Measurements from ENCODE around the gene RPS21.

RPS21 gene

GRCh38 chr20:62354031-62354808, 32.7 kb upstream of the RPS21 start:
- DNase-seq: no peak

GRCh38 chr20:62354811-62355341, 32.0 kb upstream of the RPS21 start:
- DNase-seq: no peak

DNA sequence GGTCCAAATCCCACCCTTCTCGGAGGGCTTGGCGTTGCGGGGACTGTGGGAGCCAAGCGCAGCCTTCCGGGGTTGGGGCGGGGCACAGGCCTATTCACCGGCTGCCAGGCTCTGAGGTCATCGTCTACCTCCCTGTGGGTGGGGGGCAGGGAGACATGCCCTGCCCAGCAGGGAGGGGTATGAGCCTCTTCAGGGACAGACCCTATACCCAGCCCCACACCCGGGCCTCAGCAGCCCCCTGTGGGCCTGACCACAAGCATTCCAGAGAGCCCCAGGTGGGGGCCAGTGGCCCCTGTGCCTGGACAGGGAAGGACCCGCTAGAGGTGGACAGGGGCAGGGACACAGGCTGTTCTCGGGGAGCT, 31.4 kb upstream of the RPS21 start:
- DNase-seq: no peak

GRCh38 chr20:62355878-62356588, 30.9 kb upstream of the RPS21 start:
- no peak for DNase-seq

GRCh38 chr20:62356589-62357186, 30.2 kb upstream of the RPS21 start:
- no peak for DNase-seq

DNA sequence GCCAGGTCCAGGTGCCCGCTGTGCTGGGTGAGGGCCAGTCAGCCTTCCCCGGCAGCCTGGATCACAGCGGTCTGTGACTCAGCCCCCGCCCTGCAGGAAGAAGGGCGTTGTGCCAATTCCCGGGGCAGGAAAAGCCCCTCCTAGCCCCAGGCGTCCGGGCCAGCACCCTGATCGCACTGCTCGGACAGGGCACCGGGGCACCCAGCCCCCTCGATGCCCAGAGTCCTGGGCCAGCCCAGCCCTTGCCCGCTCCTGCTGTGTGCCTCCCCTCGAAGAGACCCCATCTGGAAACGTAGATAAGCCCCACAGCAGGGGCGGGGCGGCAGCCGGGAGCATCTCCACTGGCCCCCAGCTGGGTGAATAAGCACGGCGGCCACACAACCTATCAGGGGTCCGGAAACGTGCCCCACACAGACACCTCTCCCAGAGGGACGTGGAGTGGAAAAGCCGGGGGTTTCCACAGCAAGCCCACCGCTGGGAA, 29.7 kb upstream of the RPS21 start:
- DNase-seq: no peak

GRCh38 chr20:62357681-62358080, 29.2 kb upstream of the RPS21 start:
- no peak for DNase-seq

- no peak for DNase-seq
Observed at GRCh38 chr20:62358171-62359042, 28.5 kb upstream of the RPS21 start.

- DNase-seq: no peak
Observed at GRCh38 chr20:62359043-62359490, 27.8 kb upstream of the RPS21 start.

- no peak for DNase-seq
Observed at GRCh38 chr20:62359491-62360121, 27.3 kb upstream of the RPS21 start.

- DNase-seq: no peak
Observed at GRCh38 chr20:62360854-62361798, 25.8 kb upstream of the RPS21 start.

DNA sequence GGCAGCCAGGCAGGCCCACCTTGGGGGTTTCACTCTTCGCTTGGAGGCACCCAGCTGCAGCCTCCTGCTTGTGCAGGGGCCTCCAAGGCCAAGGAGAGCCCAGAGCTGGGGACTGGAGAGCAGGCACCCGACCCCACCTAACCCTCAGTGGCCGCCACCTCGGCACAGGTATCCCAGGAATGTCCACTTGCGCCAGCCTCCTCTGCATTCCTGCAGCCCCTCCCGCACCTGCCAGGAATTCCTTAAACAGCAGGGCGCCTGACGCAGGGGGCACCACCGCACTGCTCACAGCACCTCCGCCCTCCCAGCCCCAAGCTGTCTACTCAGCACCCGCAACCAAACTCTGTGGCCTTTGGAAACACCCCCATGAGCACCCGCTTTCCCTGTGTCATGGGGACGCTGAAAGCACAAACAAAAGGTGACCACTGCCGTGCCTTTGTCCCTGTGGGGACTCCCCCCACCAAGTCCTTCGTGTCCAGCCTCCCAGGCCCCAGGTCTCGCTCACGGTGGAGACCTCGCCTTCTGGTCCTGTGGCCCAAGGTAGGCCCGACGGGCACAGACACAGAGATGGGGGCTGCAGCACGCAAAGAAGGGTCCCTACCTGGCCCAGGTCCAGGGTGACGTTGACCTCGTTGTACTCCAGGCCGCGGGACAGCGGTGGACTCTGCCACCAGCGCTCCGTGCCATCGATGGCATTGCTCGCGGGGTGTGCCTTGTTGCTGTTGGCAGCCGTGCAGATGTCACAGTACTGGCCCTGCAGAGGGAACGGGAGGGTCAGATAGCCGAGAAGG, 24.9 kb upstream of the RPS21 start:
- no peak for DNase-seq

DNA sequence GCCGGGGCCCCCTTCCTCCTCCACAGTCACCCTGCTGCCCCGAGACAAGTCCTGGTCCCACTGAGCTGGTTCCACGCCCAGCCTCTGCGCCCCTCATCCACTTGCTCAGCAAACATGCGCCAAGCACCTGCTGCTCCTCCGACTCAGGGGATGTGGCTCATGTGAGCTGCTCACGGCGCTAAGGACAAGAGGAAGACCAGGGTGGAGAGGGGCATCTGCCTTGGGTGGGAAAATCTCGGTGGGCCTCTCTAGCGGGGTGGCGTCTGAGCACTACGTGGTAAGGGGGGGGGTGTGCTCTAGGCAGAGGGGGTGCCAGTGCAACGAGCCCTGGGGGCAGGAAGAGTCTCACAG, 24.3 kb upstream of the RPS21 start:
- DNase-seq: no peak

DNA sequence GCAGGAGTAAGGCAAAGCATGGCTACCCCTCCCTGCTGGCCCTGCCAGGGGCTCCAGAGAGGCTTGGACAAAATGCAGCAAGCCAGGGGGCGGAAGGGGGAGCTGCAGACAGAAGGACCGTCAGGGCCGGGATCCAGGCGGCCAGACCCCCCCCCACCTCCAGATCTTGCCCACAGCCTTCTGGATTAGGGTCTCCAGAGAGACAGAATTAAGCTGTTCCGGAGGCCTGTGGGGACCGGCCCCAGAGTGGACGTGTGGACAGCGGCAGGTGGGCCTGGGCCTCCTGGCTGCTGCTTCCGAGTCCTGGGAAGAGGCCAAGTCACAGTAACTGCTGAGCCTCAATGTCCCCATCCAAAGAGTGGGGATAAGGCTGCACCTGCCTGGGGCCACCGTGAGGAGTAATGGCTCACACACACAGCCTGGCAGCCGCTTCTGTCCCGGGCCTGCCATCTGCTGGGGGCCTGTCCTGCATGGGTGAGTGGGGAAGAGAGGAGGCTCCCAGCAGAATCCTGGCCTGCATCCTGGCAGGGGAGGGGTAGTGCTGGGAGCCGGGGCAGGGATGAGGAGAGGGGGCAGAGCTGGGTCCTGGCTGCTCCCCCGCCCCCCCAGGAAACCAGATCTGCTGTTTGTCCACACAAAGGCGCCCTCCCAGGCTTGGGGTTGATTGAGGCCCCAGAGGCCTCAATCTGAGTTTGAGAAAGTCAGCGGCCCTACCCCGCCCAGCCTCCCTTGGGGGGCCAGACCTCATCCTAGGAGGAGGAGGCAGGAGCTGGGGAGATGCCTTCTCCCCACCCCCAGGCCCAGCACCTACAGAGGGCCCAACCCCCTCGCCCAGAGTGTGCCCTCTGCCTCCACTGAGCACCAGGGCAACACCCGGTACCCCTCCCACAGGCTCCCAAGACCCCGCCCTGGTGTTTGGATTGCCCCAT, 23.6 kb upstream of the RPS21 start:
- peak; percentile 56 for DNase-seq

GRCh38 chr20:62363920-62364851, 22.7 kb upstream of the RPS21 start:
- no peak for DNase-seq

DNA sequence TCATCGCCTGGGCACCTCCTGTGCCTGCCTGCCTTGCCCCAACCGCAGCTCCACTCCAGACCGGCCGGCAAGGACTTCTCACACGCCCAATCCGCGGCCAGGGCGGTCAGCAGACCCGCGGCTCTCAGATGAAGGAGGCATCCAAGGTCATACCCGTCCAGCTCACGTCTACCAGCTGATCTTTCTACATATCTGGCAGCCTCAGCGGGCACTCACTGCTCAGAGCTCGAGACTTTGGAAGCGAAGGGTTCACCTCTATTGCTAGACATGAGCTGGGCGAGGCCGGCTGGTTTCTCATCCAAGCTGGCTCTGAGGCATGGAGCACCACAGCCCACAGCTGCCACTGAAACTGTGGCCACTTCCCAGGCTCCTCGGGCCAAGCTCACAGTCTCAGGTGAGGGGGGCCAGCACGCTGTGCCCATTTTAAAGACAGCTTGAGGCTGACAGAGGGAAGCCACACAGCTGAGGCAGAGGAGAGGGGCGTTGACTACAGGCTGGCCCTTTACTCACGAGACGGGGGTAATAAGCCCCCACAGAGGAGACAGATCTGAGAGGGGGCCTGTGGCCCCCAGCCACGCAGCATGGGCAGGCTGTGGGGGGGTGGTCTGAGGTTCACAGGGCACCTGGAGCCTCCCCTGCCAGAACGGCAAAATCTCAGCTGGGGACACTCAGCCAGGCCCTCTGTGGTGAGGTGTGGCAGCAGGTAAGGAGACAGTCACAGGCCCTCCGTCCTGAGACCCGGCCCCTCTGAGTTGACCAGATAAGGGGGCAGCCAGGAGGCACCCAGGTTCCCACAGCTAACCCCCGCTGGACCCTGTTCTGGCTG, 21.8 kb upstream of the RPS21 start:
- no peak for DNase-seq

DNA sequence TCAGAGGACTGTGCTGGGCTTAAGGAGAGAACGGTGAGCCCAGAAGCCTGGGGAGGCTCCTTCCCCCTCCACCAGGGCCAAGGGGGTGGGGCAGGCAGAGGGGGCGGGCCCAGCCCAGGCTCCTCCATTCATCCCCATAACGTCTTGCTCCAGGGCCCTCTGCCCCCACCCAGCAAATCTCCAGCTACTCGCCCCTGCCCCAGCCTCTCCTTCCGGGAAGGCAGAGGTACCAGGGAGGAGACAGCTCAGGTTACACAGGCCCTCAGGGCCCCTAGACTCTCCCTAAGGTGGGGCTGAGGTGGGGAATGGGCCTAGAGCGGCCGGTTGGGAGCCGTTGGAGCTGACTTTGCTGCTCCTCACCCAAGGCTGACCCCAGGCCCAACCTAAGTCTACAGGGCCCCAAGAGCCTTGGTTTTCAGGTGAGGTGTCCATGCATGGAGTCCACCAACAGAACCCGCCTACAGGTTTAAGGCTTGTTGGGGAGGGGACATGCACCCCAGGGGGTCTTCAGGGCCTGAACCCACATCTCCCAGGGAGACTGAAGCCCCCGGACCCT, 21.0 kb upstream of the RPS21 start:
- no peak for DNase-seq

Measured in NCI-H2171 (cell line).